OCI-LY3 (cell line): ENCODE data around the gene ESPNL.

Experiments used
- EZH2phosphoT487 ChIP-seq: fragments of 200-600 bp; shearing (Covaris generic); IDR thresholded peaks from 2 replicates; pipeline ENCODE4 v1.6.1; 2018; ENCODE audit warnings: antibody characterized with exemption, mixed run types, low read depth
- TF ChIP-seq, protein P1 (sequence below): fragments of 200-600, 300-600 bp; sonication (generic); IDR thresholded peaks from 2 replicates; pipeline ENCODE4 v1.5.1; 2014; ENCODE audit warnings: antibody characterized with exemption, low read length, low read depth

DNA sequence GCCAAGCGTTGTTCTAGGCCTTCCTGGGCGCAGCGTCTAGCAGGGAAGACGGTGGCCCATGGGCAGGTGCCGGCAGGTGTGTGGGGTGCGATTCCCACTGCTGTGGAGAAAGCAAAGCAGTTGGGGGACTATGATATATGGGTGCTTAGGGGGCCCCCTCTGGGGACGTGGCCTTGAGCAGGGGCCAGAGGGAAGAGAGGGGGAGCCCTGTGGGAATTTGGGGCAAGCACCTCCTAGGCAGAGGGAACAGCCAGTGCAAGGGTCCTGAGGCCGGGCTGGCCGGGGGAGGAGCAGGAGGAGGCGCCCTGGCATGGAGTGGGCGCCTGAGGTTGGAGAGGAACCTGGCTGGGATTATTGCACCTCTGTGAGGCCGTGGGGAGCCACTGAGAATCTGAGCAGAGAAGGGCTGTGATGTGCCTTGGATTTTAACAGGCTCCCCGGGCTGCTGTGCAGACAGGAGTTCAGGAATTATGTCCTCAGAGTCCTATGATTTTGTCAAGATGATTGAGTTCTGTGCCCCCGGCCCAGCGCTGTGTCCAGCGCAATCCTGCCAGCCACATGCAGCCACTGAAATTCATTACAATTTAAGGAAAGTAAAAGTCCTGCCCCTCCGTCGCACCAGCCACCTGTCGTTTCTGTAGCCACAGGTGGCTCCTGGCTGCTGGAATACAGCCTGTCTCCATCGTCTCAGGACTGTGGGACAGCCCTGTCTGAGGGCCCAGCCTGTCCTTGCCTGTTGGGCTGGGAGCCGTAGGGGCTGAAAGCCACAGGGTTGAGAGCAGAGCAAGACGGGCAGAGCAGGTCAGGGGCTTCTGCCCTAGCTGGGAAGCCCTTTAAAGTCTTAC lies 29.2 kb downstream of the ESPNL start:
- TF ChIP-seq, protein P1, sequence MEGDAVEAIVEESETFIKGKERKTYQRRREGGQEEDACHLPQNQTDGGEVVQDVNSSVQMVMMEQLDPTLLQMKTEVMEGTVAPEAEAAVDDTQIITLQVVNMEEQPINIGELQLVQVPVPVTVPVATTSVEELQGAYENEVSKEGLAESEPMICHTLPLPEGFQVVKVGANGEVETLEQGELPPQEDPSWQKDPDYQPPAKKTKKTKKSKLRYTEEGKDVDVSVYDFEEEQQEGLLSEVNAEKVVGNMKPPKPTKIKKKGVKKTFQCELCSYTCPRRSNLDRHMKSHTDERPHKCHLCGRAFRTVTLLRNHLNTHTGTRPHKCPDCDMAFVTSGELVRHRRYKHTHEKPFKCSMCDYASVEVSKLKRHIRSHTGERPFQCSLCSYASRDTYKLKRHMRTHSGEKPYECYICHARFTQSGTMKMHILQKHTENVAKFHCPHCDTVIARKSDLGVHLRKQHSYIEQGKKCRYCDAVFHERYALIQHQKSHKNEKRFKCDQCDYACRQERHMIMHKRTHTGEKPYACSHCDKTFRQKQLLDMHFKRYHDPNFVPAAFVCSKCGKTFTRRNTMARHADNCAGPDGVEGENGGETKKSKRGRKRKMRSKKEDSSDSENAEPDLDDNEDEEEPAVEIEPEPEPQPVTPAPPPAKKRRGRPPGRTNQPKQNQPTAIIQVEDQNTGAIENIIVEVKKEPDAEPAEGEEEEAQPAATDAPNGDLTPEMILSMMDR: no peak
- TF ChIP-seq EZH2phosphoT487: no peak
